HG03103 (cell line): ENCODE data around the gene MAP2K5.
"Not testable (repeated sequence)": the region's sequence is repeated elsewhere in the genome, so short reads cannot be mapped to it uniquely, and the experiment has no call there.

ENCODE experiments used
- ATAC-seq: cut with Tn5 transposase; IDR thresholded peaks from one replicate; pipeline ENCODE4 v1.9.1; 2021; ENCODE audit warnings: low read depth; ENCODE audit not compliant: unreplicated experiment

Gene MAP2K5

GRCh38 chr15:67590191-67590590 is 47.7 kb downstream of the MAP2K5 start:
- no peak for ATAC-seq

GRCh38 chr15:67592245-67592644 is 49.7 kb downstream of the MAP2K5 start:
- no peak for ATAC-seq

- no peak for ATAC-seq
Observed at GRCh38 chr15:67593562-67593961, 51.1 kb downstream of the MAP2K5 start.

- ATAC-seq = no peak
Observed at GRCh38 chr15:67594770-67595169, 52.3 kb downstream of the MAP2K5 start.

- ATAC-seq = no peak
Observed at GRCh38 chr15:67595572-67595971, 53.1 kb downstream of the MAP2K5 start.

- no peak for ATAC-seq
Observed at GRCh38 chr15:67601073-67601472, 58.6 kb downstream of the MAP2K5 start.

GRCh38 chr15:67603063-67603462 is 60.6 kb downstream of the MAP2K5 start:
- ATAC-seq = no peak

GRCh38 chr15:67605871-67606270 is 63.4 kb downstream of the MAP2K5 start:
- no peak for ATAC-seq

- no peak for ATAC-seq
Observed at GRCh38 chr15:67606742-67607141, 64.2 kb downstream of the MAP2K5 start.

- no peak for ATAC-seq
Observed at GRCh38 chr15:67607329-67607728, 64.8 kb downstream of the MAP2K5 start.

GRCh38 chr15:67607959-67608637 is 65.6 kb downstream of the MAP2K5 start:
- ATAC-seq = no peak

- no peak for ATAC-seq
Observed at GRCh38 chr15:67608638-67608959, 66.1 kb downstream of the MAP2K5 start.

GRCh38 chr15:67611370-67612369 is 69.2 kb downstream of the MAP2K5 start:
- ATAC-seq = no peak

- no peak for ATAC-seq
Observed at GRCh38 chr15:67613211-67613610, 70.7 kb downstream of the MAP2K5 start.

- ATAC-seq = no peak
Observed at GRCh38 chr15:67613708-67614107, 71.2 kb downstream of the MAP2K5 start.

- ATAC-seq = not testable (repeated sequence)
Observed at GRCh38 chr15:67615131-67615534, 72.6 kb downstream of the MAP2K5 start.

GRCh38 chr15:67618297-67618696 is 75.8 kb downstream of the MAP2K5 start:
- ATAC-seq = no peak

GRCh38 chr15:67622110-67622509 is 79.6 kb downstream of the MAP2K5 start:
- no peak for ATAC-seq

GRCh38 chr15:67632261-67632660 is 89.8 kb downstream of the MAP2K5 start:
- no peak for ATAC-seq

- not testable (repeated sequence) for ATAC-seq
Observed at GRCh38 chr15:67635950-67636349, 93.4 kb downstream of the MAP2K5 start.

GRCh38 chr15:67639591-67639990 is 97.1 kb downstream of the MAP2K5 start:
- ATAC-seq = no peak

GRCh38 chr15:67641453-67641852 is 99.0 kb downstream of the MAP2K5 start:
- no peak for ATAC-seq
